ENCODE data around the gene PMEL. TPM values are rescaled to one million over a fixed set of nuclear protein-coding genes. Genes with fewer than 3 reads are reported as not detected.

PMEL gene
- total and polyA plus RNA-seq, 2 experiments from 2014 or later, result 0.38 to 2.3 TPM

- Histone ChIP-seq H3K4me2 (ENCODE audit: unreplicated experiment) (peak within 1 kb of the TSS; percentile 98), H3K27me3 (replicated peaks; ENCODE audit: insufficient read depth) (no peaks in the 10 kb centered on the region), H3K4me3 (peak within 1 kb of the TSS; percentile 93), H3K9me3 (ENCODE audit: low read depth) (no peaks in the 10 kb centered on the region), H2AFZ (peak within 1 kb of the TSS; percentile 95), H3K27ac (peak within 1 kb of the TSS; percentile 58), H3K9ac (peak within 1 kb of the TSS; percentile 83), H3K9me2 (ENCODE audit: insufficient read depth) (no peaks in the 10 kb centered on the region), H4K20me1 (ENCODE audit: insufficient read depth) (no peaks in the 10 kb centered on the region), H3K4me1 (ENCODE audit: insufficient read depth) (no peaks in the 10 kb centered on the region), H3K36me3 (ENCODE audit: low read depth) (peaks cover 4% of the 10 kb centered on the region; the same call in 1 of the 2 replicates), H3K79me2 (ENCODE audit: insufficient read depth) (peaks cover 4% of the 10 kb centered on the region; the same call in 1 of the 2 replicates), H3F3A (ENCODE audit: insufficient read depth) (peaks cover 32% of the 10 kb centered on the region)
- peak; percentile 98 for DNase-seq
- WGBS, 2 experiments (ENCODE audit: low coverage in 1 of 2, low lambda C conversion rate in 2 of 2, missing lambda C conversion rate in 2 of 2), result 1% methylated on average over 27 of the region's 27 CpGs
- TF ChIP-seq EZH2 (IDR thresholded peaks at IDR 0.05; ENCODE audit: insufficient read depth, poor library complexity, severe bottlenecking), result no peak
- TF ChIP-seq EZH2phosphoT487 (IDR thresholded peaks at IDR 0.05; ENCODE audit: insufficient read depth, low read depth), result no peak
- in situ Hi-C loops (cut with MboI), result no loop called here
Observed at GRCh38 chr12:55996715-55997534, 31.1 kb upstream of the PMEL start, which contains the start of gene SUOX. Gene SUOX, plus strand, starts transcription at chr12:55997276. Its CDS starts 4,946 bp downstream, at chr12:56002222.

GRCh38 chr12:55996201-55996714 lies 30.4 kb upstream of the PMEL start:
- peak overlapping the region; percentile 58 for H3K27ac ChIP-seq
- H3K9me3 ChIP-seq (ENCODE audit: low read depth), result no peaks in the 10 kb centered on the region
- H3K27me3 ChIP-seq (replicated peaks; ENCODE audit: insufficient read depth), result no peaks in the 10 kb centered on the region
- H3K4me1 ChIP-seq (ENCODE audit: insufficient read depth), result no peaks in the 10 kb centered on the region
- no peaks in the 10 kb centered on the region for H3K9me2 ChIP-seq (ENCODE audit: insufficient read depth)
- in situ Hi-C loops (cut with MboI), result no loop called here
- H4K20me1 ChIP-seq (ENCODE audit: insufficient read depth), result no peaks in the 10 kb centered on the region
- peak; percentile 70 for DNase-seq
- peaks cover 7% of the 10 kb centered on the region; the same call in 1 of the 2 replicates for H3K36me3 ChIP-seq (ENCODE audit: low read depth)
- H3K9ac ChIP-seq, result peak overlapping the region; percentile 83
- peaks cover 32% of the 10 kb centered on the region for H3F3A ChIP-seq (ENCODE audit: insufficient read depth)
- H2AFZ ChIP-seq, result peak overlapping the region; percentile 95
- peak overlapping the region; percentile 98 for H3K4me2 ChIP-seq (ENCODE audit: unreplicated experiment)
- WGBS, 2 experiments (ENCODE audit: low coverage in 1 of 2, low lambda C conversion rate in 2 of 2, missing lambda C conversion rate in 2 of 2), result 29% methylated on average over 14 of the region's 14 CpGs
- TF ChIP-seq EZH2 (IDR thresholded peaks at IDR 0.05; ENCODE audit: insufficient read depth, poor library complexity, severe bottlenecking) (no peak), EZH2phosphoT487 (IDR thresholded peaks at IDR 0.05; ENCODE audit: insufficient read depth, low read depth) (no peak)
- peak overlapping the region; percentile 93 for H3K4me3 ChIP-seq
- H3K79me2 ChIP-seq (ENCODE audit: insufficient read depth), result peaks cover 4% of the 10 kb centered on the region; the same call in 1 of the 2 replicates

DNA sequence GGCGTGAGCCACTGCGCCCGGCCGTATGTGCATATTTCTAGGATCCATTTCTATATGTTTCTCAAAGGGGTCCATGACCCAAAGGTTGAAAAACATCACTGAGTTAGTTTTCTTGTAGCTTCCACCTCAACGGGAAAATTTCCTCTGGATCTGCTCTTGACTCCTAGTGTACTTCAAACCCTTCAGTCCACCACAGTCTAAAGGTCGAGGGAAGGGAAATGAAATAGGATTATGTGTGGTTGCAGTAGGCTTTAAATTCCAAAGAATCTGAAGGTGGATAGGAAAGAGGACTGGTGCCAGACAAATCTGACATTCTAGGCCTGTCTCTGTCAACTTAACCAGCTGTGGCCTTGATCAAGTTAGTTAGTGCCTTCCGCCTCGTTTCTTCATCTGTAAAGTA lies 29.5 kb upstream of the PMEL start:
- no peak overlapping the region for H3K4me2 ChIP-seq (ENCODE audit: unreplicated experiment)
- in situ Hi-C loops (cut with MboI), result no loop called here
- peaks cover 4% of the 10 kb centered on the region; the same call in 1 of the 2 replicates for H3K79me2 ChIP-seq (ENCODE audit: insufficient read depth)
- H3K4me3 ChIP-seq, result no peak overlapping the region
- peaks cover 32% of the 10 kb centered on the region for H3F3A ChIP-seq (ENCODE audit: insufficient read depth)
- no peaks in the 10 kb centered on the region for H3K9me3 ChIP-seq (ENCODE audit: low read depth)
- no peaks in the 10 kb centered on the region for H3K4me1 ChIP-seq (ENCODE audit: insufficient read depth)
- no peaks in the 10 kb centered on the region for H3K27me3 ChIP-seq (replicated peaks; ENCODE audit: insufficient read depth)
- no peaks in the 10 kb centered on the region for H4K20me1 ChIP-seq (ENCODE audit: insufficient read depth)
- peaks cover 16% of the 10 kb centered on the region; the same call in 1 of the 2 replicates for H3K36me3 ChIP-seq (ENCODE audit: low read depth)
- no peak for DNase-seq
- no peak overlapping the region for H3K9ac ChIP-seq
- H2AFZ ChIP-seq, result no peak overlapping the region
- H3K27ac ChIP-seq, result no peak overlapping the region
- H3K9me2 ChIP-seq (ENCODE audit: insufficient read depth), result no peaks in the 10 kb centered on the region
- 67 to 72% methylated on average over 8 of the region's 8 CpGs for WGBS, 2 experiments (ENCODE audit: low coverage in 1 of 2, low lambda C conversion rate in 2 of 2, missing lambda C conversion rate in 2 of 2)
- TF ChIP-seq EZH2phosphoT487 (IDR thresholded peaks at IDR 0.05; ENCODE audit: insufficient read depth, low read depth) (no peak), EZH2 (IDR thresholded peaks at IDR 0.05; ENCODE audit: insufficient read depth, poor library complexity, severe bottlenecking) (no peak)

DNA sequence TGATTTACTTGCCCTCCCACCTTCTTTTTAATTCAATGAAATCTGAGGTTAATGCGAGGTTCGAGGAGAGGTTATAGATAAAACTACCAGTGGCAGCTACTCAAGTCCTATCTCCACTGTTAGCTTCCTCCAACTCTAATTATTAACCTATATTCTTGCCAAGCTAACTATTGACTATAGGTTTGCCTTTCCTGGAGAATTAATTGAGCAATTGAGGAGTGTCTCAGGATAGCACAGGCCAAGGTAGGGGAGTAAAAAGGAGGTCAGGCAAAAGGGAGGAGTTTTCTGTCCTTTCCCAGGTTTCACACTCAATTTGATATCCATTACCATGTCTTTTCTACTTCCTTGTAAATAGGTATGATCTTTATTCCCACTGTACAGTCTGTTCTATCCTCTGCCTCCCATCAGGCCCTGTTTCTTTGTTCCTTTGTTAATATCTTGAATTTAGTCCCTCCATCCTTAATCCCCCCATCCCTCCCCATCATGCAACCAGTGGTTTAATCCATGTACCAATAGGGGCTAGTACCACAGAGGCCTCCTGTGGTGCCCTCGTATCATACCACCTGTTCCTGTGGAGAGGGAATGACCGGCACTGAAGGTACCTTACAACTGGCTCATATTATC lies 27.5 kb upstream of the PMEL start:
- Histone ChIP-seq H3K4me2 (ENCODE audit: unreplicated experiment) (no peak overlapping the region), H3K9ac (no peak overlapping the region), H3K4me1 (ENCODE audit: insufficient read depth) (no peaks in the 10 kb centered on the region), H3K79me2 (ENCODE audit: insufficient read depth) (peaks cover 4% of the 10 kb centered on the region; the same call in 1 of the 2 replicates), H3K27ac (no peak overlapping the region), H3K9me2 (ENCODE audit: insufficient read depth) (no peaks in the 10 kb centered on the region), H3F3A (ENCODE audit: insufficient read depth) (peaks cover 32% of the 10 kb centered on the region), H2AFZ (no peak overlapping the region), H3K36me3 (ENCODE audit: low read depth) (peaks cover 23% of the 10 kb centered on the region; the same call in 1 of the 2 replicates), H3K27me3 (replicated peaks; ENCODE audit: insufficient read depth) (no peaks in the 10 kb centered on the region), H3K9me3 (ENCODE audit: low read depth) (no peaks in the 10 kb centered on the region), H4K20me1 (ENCODE audit: insufficient read depth) (no peaks in the 10 kb centered on the region), H3K4me3 (no peak overlapping the region)
- no peak for DNase-seq
- in situ Hi-C loops (cut with MboI), result no loop called here
- no peak for TF ChIP-seq EZH2 (IDR thresholded peaks at IDR 0.05; ENCODE audit: insufficient read depth, poor library complexity, severe bottlenecking)
- 89 to 91% methylated on average over 4 of the region's 4 CpGs for WGBS, 2 experiments (ENCODE audit: low coverage in 1 of 2, low lambda C conversion rate in 2 of 2, missing lambda C conversion rate in 2 of 2)

All from GM23248 (cell line).